ENCODE measurements around the gene ATP13A5.

DNA sequence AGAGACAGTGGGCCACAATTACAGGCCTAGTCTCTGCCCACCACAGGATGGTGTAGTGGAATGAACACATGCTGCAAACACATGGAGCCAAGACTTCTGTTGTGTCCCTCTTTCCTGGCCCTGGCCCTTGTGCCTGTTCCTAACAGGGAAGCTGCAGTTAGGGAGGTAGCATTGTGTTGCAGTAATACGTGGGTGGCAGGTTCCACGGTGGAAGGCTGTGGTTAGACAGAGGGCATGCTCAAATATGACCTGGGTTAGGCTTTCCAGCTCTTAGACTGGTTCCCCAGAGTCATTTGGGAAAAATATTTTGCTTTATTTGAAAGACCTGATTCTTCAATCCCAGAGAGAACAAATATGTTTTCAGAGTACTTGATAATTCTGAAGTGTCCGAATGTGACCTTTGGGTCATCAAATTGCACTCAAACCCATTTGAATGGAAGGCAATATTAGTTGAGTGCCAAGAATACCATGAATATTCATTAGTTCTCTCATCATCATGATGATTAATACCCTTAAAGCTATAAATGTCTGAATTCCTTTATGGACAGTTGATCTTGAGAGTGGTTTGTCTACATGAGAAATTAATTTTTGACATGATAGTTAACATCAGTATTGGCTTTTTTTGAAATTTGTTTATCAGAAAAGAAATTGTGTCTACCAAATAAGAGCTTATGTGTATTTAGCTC lies 109.1 kb downstream of the ATP13A5 start:
- TF ChIP-seq, protein P1, sequence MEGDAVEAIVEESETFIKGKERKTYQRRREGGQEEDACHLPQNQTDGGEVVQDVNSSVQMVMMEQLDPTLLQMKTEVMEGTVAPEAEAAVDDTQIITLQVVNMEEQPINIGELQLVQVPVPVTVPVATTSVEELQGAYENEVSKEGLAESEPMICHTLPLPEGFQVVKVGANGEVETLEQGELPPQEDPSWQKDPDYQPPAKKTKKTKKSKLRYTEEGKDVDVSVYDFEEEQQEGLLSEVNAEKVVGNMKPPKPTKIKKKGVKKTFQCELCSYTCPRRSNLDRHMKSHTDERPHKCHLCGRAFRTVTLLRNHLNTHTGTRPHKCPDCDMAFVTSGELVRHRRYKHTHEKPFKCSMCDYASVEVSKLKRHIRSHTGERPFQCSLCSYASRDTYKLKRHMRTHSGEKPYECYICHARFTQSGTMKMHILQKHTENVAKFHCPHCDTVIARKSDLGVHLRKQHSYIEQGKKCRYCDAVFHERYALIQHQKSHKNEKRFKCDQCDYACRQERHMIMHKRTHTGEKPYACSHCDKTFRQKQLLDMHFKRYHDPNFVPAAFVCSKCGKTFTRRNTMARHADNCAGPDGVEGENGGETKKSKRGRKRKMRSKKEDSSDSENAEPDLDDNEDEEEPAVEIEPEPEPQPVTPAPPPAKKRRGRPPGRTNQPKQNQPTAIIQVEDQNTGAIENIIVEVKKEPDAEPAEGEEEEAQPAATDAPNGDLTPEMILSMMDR (conservative IDR thresholded peaks at IDR 0.05; ENCODE audit: low read length), result no peak
- no peak for TF ChIP-seq EZH2phosphoT487 (IDR thresholded peaks at IDR 0.05; ENCODE audit: borderline replicate concordance, low read depth, low read length)
